Measurements from ENCODE around the gene DRD3.

The DRD3 gene

GRCh38 chr3:114157321-114157720 is 21.5 kb downstream of the DRD3 start:
- TF ChIP-seq CTCF (IDR thresholded peaks at IDR 0.05; ENCODE audit: extremely low read depth, missing control alignments), result no peak
- no peak for DNase-seq (ENCODE audit: low spot score)

GRCh38 chr3:114155370-114155821 is 23.5 kb downstream of the DRD3 start:
- peak; percentile 46 for TF ChIP-seq CTCF (IDR thresholded peaks at IDR 0.05; ENCODE audit: extremely low read depth, missing control alignments)
- DNase-seq (ENCODE audit: low spot score), result peak; percentile 22

GRCh38 chr3:114154321-114154821 is 24.5 kb downstream of the DRD3 start:
- no peak for TF ChIP-seq CTCF (IDR thresholded peaks at IDR 0.05; ENCODE audit: extremely low read depth, missing control alignments)
- DNase-seq (ENCODE audit: low spot score), result no peak

- peak; percentile 82 for DNase-seq (ENCODE audit: low spot score)
- peak; percentile 98 for TF ChIP-seq CTCF (IDR thresholded peaks at IDR 0.05; ENCODE audit: extremely low read depth, missing control alignments)
Measured at GRCh38 chr3:114152519-114153151, 26.2 kb downstream of the DRD3 start.

- no peak for TF ChIP-seq CTCF (IDR thresholded peaks at IDR 0.05; ENCODE audit: extremely low read depth, missing control alignments)
- no peak for DNase-seq (ENCODE audit: low spot score)
Measured at GRCh38 chr3:114151091-114151490, 27.8 kb downstream of the DRD3 start.

- TF ChIP-seq CTCF (IDR thresholded peaks at IDR 0.05; ENCODE audit: extremely low read depth, missing control alignments), result no peak
- no peak for DNase-seq (ENCODE audit: low spot score)
Measured at GRCh38 chr3:114147251-114147650, 31.6 kb downstream of the DRD3 start.

- no peak for DNase-seq (ENCODE audit: low spot score)
- no peak for TF ChIP-seq CTCF (IDR thresholded peaks at IDR 0.05; ENCODE audit: extremely low read depth, missing control alignments)
Measured at GRCh38 chr3:114144909-114145688, 33.8 kb downstream of the DRD3 start.

Data from GM20000 (cell line).